Mesenteric fat pad (tissue), 1 donor: Measurements from ENCODE around the gene NKAIN1. TPM values are rescaled to one million over a fixed set of nuclear protein-coding genes. Genes with fewer than 3 reads are reported as not detected.
"Not testable (repeated sequence)": the region's sequence is repeated elsewhere in the genome, so short reads cannot be mapped to it uniquely, and the experiment has no call there.

Source experiments
- DNase-seq: peaks from one replicate; pipeline ENCODE4 v3.0.0-alpha.2; 2020; ENCODE audit warnings: low spot score
- total RNA-seq: library from RNA; stranded (reverse); fragmentation: NEBNext Ultra II Directional; extraction: Animal tissue kit (Norgen Biotek cat#: 25700); gene quantifications from one replicate; pipeline ENCODE4 v1.2.1, GENCODE V29; 2021
- donor health status: DM: yes; HTN: yes; CAD: no.

NKAIN1 gene
- total RNA-seq, 1 donor from 2014 or later = not detected

GRCh38 chr1:31198150-31198549 lies 41.5 kb downstream of the NKAIN1 start:
- DNase-seq = no peak

- DNase-seq = no peak
Observed at GRCh38 chr1:31196685-31197084, 43.0 kb downstream of the NKAIN1 start.

- DNase-seq = not testable (repeated sequence)
Observed at GRCh38 chr1:31195267-31195666, 44.4 kb downstream of the NKAIN1 start.

- DNase-seq = no peak
Observed at GRCh38 chr1:31193729-31194128, 46.0 kb downstream of the NKAIN1 start.

- no peak for DNase-seq
Observed at GRCh38 chr1:31191281-31191680, 48.4 kb downstream of the NKAIN1 start.

DNA sequence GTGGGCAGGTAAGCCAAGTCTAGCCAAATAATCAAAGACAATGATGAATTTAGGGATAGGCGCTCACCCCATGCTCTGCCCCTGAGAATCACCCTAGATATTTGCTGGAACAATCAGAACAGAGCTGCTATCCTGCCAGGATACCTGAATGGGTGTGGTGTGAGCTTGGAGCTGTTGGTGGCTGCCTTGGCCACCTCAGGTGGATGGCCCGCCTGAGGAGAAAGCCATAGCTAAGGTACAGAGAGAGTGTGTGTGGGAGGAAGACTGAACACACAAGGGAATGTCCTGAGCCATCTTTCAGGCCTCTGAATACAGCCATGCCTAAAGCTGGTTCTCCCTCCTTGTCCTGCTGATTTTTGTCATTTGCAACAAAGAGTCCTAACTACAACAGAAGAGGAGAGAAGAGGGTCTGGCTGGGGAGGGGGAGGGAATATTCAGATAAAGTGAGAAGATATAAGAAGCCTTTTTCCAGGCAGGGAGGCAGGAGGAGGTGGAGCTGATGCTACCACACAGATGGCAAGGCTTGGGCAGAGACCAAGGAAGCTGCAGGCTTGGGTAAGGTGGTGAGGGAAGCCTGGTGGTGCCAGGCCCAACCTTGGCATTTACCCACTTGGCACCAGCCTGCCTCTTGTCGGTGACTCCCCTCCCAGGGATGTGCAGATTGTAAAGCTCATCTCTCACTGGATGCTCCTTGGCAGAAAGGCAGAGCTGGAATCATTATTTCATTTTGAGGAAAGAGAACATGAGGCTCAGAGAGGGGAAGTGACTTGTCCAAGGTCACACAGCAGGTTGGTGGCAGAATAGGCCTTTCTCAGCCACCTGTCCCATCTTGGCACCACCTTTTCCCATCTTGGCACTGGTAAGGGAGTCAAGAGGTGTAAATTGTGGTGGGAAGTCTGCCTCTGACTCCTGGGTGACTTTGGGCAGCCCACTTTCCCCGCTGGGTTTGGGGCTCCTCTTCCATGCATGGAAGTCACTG lies 49.7 kb downstream of the NKAIN1 start:
- DNase-seq = no peak

DNA sequence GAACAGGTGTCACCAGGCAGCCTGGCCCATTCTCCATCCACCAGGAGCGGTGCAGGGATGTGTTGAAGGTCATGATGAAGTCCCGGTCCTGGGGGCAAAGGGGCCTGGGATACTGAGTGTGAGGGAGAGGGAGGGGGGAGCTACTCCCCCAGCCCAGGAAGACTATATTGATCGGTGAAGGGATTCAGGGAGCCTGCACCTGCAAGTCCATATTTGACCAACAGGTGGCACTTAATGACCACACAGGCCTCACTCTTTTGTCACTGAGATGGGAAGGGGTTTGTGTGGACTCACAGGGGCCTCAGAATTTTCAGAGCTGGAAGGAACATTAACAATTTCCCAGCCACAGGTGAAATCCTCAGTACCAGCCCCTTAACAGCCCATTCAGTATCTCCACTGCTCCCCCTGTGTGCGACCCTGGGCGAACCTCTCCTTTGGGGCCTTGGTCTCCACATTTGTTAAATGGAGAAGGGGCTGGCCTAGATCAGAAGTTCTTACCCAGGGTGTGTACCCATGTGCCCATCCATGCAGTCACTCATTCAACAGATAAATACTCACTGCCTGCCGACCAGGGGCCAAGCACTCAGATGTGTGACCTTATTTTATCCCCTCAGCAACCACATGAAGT lies 55.6 kb downstream of the NKAIN1 start:
- DNase-seq = no peak

- no peak for DNase-seq
Observed at GRCh38 chr1:31183126-31183525, 56.6 kb downstream of the NKAIN1 start.

- peak; percentile 91 for DNase-seq
Observed at GRCh38 chr1:31182352-31182751, 57.3 kb downstream of the NKAIN1 start.

DNA sequence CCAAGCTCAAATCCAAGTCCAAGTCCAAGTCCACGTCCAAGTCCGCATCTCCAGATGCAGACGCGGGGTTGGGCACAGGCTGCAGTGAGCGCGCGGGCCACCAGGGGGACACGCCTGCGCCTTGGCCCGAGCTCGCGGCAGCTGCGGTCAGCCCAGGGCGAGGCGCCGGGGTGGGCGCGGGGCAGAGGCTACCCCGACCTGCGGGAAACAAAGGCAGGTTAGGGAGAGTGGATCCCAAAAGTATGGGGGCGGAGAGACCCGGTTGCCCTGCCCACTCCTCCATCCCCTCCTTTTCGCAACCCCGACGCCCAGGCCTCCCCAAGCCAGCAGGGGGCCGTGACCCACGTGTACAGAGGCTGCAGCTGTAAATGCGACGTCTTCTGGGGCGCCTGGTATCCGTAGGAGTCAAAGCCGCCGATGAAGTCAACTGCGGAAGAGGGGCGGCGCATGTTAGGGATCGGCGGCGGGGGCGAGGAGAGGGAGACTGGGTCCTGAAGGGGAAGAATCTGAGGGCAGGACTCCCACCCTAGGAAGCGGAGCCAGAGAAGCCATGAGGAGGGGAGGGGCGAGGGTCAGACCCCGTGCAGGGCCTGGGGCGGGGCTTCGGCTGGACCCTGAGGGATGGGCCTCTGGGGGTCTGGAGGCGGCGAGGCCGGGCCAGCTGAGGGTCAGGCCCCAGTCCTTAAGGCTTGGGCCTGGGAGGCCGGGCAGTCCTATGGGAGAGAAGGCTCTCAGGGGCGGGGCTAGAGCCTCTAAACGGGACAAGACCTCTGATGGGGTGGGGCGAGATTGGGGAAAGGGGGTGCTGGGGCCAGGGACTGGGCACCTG lies 58.0 kb downstream of the NKAIN1 start:
- DNase-seq = no peak

GRCh38 chr1:31180338-31180737 lies 59.3 kb downstream of the NKAIN1 start:
- DNase-seq = no peak

DNA sequence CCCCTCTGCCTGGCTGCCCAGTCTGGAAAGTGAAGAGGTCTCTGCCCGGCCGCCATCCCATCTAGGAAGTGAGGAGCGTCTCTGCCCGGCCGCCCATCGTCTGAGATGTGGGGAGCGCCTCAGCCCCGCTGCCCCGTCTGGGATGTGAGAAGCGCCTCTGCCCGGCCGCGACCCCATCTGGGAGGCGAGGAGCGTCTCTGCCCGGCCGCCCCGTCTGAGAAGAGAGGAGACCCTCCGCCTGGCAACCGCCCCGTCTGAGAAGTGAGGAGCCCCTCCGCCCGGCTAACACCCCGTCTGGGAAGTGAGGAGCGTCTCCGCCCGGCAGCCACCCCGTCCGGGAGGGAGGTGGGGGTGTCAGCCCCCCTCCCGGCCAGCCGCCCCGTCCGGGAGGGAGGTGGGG lies 63.4 kb downstream of the NKAIN1 start:
- not testable (repeated sequence) for DNase-seq

DNA sequence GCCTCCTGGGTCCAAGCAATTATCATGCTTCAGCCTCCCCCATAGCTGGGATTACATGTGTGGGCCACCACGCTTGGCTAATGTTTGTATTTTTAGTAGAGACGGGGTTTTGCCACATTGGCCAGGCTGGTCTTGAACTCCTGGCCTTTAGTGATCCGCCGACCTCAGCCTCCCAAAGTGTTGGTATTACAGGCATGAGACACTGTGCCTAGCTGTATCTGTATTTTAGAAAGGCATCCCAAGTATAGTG lies 69.3 kb downstream of the NKAIN1 start:
- no peak for DNase-seq

DNA sequence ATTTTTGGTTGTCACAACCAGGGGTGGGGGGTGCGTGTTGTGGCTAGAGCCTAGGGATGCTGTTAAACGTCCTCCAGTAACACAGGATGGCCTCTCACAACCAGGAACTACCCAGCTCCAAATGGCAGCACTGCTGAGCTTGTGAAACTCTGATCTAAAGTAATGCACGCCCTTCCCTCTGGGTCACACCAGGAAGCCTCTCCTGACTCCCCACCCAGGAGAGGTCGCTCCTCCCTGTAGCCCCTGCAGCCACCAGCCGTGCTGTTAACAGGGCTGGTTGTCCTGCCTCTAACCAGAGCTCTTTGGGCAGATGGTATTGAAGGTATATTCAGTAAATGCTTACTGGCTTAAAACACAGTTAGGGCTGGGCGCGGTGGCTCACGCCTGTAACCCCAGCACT lies 73.2 kb downstream of the NKAIN1 start:
- no peak for DNase-seq

- no peak for DNase-seq
Observed at GRCh38 chr1:31164291-31164690, 75.4 kb downstream of the NKAIN1 start.

DNA sequence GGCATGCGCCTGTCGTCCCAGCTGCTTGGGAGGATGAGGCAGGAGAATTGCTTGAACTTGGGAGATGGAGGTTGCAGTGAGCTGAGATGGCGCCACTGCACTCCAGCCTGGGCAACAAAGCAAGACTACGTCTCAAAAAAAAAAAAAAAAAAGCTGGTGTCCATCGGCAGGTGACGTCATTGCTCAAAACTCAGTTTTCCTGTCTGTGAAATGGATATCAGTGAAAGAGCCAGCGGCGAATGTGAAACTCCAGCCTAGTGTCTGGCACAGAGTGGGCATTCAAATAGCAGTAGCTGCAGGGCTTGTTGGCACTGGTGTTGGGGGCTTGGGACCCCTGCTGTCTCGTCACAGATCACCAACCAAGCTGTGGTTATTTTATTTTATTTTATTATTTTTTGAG lies 75.8 kb downstream of the NKAIN1 start:
- no peak for DNase-seq

DNA sequence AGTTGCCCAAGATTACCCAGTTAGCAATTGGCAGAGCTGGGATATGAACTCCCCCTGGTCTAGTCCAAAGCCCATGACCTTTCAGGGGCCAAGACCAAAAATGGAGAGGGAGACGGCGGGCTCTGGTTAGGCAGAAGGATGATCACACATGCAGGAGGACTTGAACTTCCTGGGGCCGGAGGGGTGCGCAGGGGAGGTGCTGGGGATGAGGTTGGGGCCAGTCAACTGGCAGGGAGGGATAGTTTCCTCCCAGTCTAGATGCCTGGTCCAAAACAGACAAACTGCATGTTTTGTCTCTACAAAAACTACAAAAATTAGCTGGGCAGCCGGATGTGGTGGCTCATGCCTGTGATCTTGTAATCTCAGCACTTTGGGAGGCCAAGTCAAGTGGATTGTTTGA lies 78.1 kb downstream of the NKAIN1 start:
- no peak for DNase-seq

DNA sequence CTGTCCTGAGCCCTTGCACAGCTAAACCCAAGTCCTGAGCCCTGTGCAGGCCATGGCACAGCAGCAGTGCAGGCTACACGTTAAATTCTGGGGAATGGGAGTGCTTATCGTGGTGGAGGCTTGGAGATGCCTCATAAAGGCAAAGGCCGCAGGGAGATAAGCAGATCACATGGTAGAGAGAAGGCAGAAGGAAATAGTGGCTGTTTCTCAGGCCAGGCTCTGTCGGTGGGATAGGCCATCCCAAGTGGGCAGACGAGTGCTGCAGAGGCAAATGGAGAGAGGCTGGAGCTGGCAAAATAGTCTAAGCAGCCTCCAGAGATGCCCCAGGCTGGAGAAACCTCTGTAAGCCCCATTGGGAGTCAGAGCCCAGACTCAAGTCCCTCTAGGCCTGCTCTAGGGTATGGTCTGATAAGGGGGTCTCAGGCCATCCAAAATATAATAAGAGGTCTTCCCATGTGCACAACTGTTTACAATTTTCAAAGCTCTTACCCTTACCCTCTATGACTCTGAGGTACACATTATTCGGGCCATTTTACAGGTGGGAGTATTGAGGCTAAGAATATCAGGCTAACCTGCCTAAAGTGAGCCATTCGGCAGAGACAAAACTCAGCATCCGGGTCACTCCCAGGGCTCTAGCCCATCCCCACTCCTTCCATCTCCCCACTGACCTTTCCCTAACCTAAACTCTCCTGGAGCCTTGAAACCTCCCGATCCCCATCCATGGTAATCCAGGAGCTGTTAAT lies 79.6 kb downstream of the NKAIN1 start:
- no peak for DNase-seq

DNA sequence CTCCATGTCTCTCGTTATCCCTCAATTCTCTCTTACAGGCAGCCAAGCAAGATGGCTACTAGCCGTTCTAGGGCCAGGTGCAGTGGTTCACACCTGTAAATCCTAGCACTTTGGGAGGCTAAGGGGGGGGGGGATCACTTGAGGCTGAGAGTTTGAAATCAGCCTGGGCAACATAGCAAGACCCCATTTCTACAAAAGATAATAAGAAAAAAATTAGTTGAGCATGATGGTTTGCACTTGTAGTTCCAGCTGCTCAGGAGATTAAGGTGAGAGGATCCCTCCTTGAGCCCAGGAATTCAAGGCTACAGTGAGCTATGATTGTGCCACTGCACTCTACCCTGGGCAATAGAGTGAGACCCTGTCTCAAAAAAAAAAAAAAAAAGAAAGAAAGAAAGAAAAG lies 80.4 kb downstream of the NKAIN1 start:
- no peak for DNase-seq

GRCh38 chr1:31155216-31155806 lies 84.4 kb downstream of the NKAIN1 start:
- peak; percentile 92 for DNase-seq
